NCI-H2029 treated with DMSO at 0.1 percent for 48 hours (cell line): ENCODE measurements around the gene ZNF248.

Source experiments
- DNase-seq: peaks from one replicate; lab custom pipeline; 2025; lab: John Stamatoyannopoulos, UW

The ZNF248 gene

DNA sequence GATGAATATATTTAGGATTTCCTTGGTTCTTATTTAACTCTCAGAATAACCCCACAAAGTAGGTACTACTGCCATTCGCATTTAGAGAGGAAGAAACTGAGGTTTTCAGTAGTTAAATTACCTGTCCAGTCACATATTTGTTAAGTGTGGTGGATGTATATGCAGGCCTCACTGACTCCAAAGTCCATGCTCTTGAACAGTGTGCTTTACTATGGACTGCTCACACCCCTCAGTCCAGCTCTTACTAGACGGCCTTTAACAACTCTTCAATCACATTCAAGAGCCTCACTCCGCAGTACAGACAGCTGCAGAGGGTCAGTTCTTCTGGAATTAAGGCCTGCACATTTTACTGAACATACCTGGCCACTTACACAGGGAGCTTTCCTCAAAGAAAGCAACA lies 36.2 kb downstream of the ZNF248 start:
- DNase-seq: no peak

DNA sequence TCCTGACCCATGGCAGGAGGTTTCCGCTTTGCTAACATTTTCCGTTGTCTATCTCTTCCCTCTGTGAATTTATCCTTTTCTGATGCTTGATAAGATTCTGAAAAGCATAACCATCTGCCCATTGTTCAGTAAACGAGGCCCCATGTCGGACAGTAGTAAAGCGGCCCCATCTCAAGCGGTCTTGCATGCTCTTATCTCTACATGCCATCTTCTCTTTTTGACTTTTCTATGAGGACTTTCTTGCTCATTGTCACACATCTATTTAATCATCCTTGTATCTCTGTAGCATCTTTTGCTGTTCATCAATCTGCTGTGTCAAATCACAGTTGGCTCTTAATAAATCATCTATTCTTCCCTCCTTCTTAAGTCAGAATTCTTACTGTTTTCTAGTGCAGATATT lies 37.6 kb downstream of the ZNF248 start:
- DNase-seq: no peak

DNA sequence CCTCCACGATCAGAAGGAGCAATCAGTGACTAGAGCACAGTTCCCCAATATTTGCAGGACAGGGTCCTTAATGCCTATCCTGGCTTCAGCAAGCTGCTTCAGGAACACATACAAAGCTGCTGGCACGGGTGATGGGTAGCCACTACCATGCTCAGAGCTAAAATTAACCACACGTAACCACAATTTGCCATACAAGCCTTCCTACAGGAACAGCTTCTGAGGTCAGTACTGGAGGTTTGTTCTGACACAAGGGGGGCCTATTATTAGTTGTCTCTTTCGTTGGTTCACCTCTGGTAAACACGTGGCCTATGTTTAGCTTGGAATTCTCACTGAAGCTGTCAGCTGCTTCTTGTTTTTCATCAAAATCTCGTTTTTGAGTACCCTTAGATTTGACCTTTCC lies 41.1 kb downstream of the ZNF248 start:
- no peak for DNase-seq

DNA sequence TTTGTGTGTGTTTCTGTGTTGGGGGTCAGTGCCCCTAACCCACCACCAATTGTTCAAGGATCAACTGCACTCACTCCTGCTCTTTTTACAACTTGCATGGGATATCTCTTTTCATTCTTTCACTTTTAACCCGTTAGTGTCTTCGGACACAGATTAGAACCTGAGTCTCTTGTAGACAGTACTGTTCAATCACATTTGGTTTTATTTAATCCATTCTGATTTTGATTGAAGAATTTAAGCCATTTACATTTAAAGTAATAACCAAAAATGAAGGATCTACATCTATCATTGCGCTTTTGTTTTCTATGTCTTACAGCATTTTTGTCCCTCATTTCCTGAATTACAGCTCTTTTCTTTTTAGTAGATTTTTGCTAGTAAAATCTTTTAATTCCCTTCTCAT lies 43.6 kb downstream of the ZNF248 start:
- DNase-seq: no peak

DNA sequence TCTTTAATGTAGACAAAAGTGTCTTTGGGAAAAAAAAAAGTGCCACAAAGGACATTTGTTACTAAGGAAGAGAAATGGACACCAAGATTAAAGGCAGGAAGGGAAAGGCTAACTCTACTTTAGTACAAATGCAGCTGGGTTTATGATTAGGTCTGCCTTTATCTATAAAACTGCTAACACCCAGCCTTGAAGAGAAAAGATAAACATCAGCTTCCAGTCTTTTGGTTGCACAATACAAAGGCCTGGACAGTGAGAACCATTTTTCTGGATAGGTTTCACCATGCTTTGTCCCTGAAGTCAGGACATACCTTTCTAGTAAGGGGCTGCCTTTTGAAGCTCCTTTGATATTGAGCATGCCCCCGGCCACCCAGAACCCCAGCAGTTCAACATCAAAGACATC lies 45.1 kb downstream of the ZNF248 start:
- DNase-seq: no peak

DNA sequence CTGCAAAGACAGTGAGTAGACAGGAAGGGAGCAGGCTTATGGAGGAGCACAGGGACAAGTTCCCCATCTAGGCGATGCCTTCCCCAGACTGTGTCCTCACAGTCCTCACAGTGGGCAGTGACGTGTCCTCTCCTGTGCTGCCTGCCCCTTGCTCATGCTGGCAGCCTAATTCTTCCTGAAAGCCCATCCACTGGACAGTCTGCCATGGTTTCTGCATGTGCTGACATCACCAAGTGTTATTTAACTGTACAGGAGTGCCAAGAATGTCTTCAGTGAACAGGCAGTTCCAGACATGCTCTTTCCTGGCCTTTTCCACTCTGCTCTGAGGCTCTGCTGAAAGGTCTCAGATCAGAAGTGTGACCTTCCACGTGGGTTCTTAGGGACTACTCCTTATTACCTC lies 54.1 kb downstream of the ZNF248 start:
- no peak for DNase-seq

DNA sequence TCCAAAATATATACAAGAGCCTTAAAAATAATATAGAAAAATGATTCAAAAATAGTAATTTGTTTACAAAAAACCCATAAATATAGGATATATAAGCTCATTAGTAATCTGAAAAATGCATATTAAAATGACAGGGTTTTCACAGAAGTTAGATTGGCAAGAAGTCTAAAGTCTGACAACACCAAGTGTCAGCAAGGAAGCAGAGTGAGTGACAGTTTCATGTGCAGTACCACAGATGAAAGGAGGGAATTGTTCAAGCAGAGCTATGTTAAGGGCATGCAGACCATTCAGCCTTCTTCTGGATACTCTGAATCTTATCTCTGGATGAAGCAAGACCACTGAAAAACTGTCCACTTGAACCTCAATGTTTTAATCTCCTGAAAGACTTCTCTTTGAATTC lies 55.9 kb downstream of the ZNF248 start:
- DNase-seq: no peak

DNA sequence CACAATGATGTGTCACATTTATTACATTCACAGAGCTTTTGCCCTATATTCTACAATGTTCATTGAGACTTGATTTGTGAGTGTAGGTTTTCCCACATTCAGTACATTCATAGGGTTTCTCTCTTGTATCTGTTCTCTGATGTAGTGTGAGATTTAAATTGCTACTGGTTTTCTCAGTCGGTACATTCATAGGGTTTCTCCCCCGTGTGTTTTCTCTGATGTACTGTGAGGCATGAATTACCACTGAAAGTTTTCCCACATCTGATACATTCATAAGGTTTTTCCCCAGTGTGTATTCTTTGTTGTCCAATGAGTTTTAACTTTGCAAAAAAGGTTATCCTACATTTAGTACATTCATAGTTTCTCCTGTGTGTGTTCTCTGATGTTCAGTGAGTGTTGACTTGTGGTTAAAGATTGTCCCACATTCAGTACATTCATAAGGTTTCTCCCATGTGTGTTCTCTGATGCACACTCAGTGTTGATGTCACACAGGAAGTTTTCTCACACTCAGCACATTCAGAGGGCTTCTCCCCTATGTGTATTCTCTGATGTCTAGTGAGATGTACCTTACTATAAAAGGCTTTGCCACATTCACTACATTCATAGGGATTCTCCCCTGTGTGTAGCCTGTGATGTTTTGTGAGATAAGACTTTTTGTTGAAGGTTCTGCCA lies 63.0 kb downstream of the ZNF248 start:
- no peak for DNase-seq

DNA sequence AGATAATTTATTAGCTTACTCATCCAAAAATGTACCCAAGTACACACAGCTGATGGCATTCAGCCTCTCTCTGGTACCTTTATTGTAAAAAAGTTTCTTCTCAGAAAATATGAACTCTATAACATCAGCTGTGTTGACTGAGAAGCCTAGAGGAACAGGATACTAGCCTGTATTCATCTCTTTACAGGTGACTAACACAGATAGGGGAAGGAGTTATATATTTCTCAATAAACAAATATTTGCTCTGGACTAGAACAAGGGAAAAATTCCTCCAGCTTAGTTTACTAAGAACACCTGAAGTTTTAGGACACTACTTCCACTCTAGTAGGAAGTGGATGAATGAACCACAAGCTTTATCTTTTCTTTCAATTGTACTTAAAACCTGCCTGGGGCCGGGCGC lies 67.8 kb downstream of the ZNF248 start:
- no peak for DNase-seq

DNA sequence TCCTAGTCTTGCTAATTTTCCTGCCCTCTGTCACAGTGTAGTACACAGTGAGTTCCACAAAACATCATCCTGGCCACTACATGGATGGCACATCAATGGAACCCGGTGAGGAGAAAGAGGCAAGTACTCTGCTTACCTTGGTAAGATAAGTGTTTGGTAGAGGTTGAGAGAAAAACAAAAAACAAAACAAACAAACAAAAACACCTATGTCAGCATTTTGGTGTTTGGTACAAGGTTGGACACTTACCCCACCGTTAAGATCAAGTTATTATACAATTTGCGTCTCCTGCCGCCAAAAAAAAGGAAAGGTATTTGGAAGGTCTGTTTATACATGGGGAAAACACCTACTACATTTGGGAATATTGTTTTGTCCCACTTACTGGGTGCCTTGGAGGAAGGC lies 72.7 kb downstream of the ZNF248 start:
- no peak for DNase-seq

DNA sequence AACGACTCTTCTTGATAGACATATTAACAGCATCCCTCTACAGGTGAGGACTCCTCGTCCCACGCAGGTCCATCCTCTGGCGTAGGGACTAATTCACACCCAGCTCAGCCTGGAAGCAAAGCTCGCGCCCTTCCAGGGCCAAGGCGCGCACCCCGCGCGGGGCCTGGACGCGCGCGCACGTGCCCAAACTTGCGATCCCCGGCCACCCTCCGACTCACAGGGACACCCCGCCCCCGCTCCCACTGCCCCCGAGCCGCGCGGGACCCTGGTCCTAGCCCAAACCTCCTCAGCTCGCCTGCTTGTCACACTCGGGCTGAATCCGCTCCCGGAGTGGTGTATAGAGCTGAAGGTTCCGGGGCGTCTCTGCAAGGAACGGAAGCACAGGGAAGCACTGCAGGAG lies 76.9 kb downstream of the ZNF248 start:
- no peak for DNase-seq

DNA sequence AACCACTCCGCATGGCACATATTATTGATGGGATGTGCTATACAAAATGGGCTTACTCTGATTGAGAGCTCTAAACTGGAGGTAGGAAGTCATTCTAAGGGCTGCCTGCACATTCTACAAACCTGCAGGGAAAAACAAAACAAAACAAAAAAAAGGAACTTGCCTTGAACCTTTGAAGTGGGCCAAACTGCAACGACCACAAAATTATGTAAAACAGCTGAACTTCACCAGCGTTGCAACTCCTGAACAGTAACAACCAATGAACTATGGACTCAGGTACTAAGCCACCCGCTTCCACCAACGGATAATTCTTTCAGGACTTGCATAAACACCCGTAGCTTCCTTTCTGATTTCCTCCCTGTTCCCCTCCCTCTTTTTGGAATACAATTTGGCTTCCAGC lies 80.4 kb downstream of the ZNF248 start:
- DNase-seq: no peak

DNA sequence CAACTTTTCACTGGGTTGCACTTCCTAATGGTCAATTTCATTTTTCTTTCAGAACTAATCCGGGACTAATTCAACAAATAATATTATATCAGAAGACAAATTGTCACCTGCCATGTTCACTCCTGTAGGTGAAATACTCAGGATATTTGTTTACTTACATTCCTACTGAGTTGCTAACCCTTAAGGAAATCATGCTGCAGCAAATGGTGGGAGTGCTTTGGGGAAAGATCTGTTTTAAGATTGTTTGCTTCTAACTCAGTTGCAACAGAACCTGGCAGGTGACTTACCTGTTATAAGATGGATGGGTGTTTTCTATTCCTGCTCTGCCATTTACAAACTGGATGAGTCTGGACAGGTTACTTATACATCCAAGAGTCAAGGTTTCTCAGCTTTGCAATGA lies 81.8 kb downstream of the ZNF248 start:
- no peak for DNase-seq

DNA sequence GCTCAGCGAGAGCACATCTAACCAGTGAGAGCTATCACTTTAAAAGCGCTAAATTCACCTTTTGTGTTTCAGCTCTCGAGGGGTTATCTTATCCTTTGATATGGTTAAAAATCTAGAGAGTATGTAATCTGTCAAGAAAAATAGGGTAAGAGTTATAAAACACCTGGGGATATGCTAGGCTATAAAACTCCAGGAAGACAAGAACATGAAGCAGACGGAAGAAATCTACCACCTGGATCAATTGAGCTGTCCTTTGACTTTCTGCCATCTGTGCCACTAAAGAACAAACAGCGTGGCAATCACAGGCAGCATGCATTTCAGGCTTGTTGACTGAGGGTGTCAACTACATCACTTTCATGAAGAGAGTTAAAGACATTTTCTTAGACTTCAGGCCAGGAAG lies 83.1 kb downstream of the ZNF248 start:
- no peak for DNase-seq

DNA sequence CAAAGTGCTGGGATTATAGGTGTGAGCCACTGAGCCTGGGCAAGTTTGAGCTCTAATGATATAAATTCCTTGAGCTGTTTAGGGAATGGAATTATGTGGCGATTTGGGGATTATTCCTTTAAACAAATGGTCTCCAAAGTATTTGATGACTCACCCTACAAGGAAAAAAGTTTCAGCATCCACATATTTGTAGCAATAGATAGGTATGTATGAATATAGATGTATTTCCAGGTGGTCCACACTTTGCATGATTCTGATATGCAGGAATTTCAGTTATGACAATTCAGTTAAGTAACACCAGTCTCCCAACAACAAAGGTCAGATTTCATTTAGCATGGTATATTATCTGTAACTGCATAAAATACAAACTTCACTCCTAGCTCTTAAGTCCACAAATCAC lies 92.2 kb downstream of the ZNF248 start:
- no peak for DNase-seq

DNA sequence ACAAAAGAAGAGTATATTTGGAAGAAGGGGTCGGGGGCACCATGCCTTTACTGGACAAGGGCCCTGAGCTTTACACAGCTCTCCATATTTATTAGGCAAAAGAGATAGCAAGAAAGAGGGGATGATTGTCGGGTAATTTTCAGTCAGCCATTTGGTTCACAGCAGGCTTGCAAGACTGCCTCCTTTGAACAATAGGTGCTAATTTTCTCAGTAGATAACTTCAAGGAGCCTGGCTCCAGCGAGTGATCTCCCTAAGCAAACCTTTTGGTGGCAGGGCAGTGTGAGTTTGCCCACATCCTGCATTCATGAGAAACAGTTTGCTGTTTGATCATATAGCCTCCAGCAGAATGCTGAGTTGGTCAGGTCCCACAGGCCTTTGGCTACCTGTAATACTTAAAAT lies 94.3 kb downstream of the ZNF248 start:
- DNase-seq: no peak

DNA sequence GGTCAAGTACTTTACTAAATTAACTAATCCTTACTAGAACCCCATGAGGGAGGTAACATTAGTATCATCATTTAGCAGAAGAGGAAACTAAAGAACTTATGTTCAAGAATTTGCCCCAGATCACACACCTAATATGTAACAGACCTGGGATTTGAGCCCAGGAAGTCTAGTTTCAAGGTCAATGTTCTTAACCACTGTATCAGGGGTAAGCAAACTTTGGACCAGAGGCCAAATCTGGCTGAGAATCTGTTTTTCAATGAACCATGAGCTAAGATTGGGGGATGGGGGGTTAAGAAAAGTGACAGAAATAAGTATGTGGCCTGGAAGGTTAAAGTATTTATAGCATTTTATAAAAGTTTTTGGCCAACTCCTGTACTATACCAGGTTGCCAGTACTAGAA lies 95.1 kb downstream of the ZNF248 start:
- no peak for DNase-seq

DNA sequence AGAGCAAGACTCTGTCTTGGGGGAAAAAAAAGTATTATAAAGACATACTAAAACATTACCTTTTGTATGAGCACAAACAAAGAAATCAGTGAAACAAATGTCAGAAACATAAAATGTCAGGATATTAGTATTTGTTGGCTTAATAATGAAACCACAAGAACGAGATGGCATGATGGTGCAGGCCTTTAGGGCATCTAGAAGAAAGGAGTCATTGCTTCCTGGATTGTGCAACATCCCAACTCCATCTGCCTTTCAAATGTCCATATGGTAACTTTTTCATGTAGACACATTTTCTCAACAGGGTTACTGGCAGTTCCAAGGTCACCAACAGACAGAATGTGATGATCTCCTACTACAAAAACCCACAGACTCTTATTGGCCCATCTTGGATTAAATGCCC lies 96.6 kb downstream of the ZNF248 start:
- DNase-seq: no peak

DNA sequence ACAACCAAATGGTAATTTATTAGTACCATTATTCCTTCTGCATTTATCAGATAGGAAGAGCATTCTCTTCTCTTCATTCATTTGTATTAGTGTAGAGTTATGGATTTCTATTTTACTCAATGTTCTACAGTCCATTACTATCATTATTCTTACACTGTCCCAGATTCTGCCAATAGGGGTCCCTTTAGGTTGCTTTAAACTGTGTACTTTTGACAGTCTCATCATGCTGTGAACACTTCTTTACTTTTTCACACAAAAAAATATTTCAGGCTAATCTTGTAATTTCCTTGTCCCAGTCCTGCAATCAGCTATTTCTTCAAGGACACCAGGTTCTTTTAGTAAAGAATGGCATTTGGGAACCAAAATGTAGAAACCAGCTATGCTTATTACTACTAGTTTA lies 99.3 kb downstream of the ZNF248 start:
- no peak for DNase-seq

DNA sequence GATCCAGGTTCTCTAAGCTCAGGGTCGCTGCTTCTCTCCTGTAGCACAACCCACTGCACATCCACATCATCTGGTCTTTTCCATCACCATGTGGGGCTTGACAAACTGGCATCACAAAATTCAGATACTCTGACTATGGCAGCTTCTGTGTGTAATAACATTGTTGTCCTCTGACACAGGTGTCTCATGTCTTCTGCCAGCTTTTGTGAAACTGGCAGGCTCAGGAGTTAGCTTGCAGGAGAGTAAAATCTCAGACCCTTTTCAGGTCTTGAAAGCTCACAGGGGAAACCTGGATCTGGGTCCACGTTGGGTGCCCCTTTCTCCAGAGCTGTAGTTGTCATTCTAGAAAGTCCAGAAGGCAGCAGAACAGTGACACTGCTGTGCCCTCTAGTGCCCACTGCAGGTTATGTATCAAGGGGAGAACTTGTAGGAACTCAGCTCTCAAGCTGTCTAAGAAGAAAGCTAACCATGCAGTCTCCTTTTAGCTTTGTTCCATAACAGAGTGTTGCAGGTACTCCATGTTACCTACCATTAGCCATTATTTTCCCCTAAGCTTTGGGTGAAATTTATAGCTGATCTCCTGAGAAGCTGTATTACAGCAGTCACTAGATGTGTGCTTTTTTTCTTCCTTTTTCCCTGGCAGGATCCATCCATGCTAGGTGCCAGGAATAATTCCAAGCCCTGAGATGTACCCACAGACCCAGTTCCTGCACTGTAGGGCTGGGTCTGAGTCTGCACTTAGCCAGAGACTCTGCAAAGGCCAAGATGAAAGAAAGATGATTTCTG lies 102.7 kb downstream of the ZNF248 start:
- no peak for DNase-seq

DNA sequence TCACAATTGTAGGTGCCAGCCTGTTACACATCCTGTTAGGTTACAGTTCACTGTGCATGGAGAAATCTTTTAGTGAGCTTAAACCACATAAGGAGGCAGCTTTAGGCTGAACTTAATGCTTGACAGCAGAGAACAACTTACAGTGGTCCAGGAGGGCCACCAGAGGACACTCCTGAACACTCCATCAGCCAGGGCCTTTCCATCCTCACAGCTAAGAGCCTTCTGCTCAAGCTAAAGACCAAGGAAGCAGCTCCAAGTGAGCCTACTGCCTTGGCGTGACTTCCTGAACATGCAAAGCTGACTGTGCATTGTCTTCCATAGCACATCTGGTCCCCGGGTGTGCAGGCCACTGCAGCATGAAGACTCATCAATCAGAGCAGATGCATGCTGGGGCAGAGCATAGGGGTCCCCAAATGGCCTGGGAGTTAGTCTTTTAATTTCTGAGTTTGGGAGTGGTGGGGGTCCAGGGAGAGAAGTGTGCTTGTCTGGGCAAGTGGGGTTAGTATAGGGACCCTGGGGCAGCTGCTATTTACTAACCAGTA lies 105.0 kb downstream of the ZNF248 start:
- DNase-seq: no peak

DNA sequence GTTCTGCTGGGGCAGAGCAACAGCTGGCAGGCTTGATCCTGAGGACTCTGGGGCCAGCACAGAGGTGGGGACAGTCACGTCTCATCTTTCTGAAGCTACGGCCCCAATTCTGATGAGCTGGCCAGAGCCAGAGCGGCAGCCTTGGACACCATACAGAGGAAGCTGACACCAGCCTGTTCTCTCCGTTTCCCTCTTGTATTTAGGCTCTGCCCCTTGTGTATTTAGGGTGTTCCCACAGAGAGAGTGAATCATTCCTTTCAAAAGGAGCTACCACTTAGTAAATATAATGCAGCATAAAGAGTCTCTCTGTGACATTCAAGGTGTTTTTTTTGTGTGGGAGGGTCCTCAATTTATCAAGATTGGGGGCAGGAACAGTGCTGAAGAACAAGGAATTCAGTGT lies 109.2 kb downstream of the ZNF248 start:
- DNase-seq: no peak

DNA sequence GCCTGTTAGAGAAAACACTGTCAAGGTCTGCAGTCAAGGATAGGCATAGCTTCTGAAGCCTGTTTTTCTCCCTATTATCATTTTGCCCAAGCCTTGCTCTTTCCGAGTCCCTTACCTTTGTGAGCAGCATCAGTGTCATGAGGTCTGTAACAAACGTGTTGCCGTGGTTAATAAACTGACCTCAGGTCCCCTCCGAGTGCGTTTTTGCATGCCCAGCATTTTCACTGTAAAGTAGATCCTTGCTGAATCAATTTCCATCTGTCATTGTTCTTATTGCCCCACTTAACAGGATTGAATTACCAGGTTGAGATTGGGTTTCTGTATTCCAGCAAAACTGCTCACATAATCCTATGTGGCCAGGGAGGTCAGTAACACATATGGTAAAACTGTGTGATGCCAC lies 110.3 kb downstream of the ZNF248 start:
- DNase-seq: no peak

DNA sequence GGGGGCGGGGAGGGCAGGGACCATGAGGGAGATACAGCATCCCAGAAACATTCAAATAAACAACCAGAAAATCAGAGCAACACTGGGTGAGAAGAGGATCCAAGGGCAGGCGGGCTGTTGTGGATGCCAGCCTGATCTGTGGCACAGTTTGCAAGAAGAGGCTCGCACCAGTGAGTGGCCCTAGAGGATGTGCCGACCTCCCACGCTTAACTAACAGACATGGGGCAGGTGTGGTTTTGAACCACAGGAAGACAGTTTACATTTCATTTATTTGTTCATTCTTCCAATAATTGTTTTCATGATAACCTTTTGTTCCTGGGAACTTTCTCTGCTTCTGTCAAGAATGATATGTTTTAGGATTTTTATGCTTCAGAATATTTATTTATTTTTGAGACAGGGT lies 115.6 kb downstream of the ZNF248 start:
- DNase-seq: no peak
